Heart left ventricle (tissue), 13 donors: ENCODE data around the gene SIN3B.

ENCODE experiments used
- POLR2A ChIP-seq, 2 donors: fragments of 450-650 bp; IDR thresholded peaks; one replicate each; pipeline ENCODE4 v1.6.1; 2017; ENCODE audit warnings: antibody characterized with exemption in 2 of 2, mild to moderate bottlenecking in 2 of 2, moderate library complexity in 2 of 2
- TF ChIP-seq, protein P1 (sequence below), 12 donors: fragments of 200-600 bp; sonication (generic) in 4 of 12; IDR thresholded peaks; one replicate each; pipeline versions ENCODE4 v1.5.0 to v1.8.0; 2018 to 2022; ENCODE audit warnings: antibody characterized with exemption in 12 of 12, mild to moderate bottlenecking in 5 of 12
- donor health status: ischemic (EF 13 %, LVEDD 7.1; RV severe dilation, severe dysfunction).
- donor health status: DM: no; HTN: yes; CAD: no.
- donor health status: DM: no; HTN: no; CAD: no.
- donor health status: ischemic (EF 25% LVEDD 6.9; RV normal size, moderate dysfunction).
- donor health status: ischemic (EF 25% LVEDD 5.7; RV mildly dilated, moderate dysfunction).
- donor health status: ischemic (EF 35%, LVEDD 5.7; RV mildly dilated, moderate dysfunction).
- donor health status: nonischemic (EF 11% LVEDD 7.7; RV severe dilation, severe dysfunction).
- donor health status: DM: yes; HTN: yes; CAD: no.
- donor health status: PGD.
- donor health status: ischemic (EF 29% LVEDD 5.4; RV normal size, mild dysfunction).
- donor health status: nonischemic (EF 23%, LVEDD 6.1; RV moderate dilation, normal function).

DNA sequence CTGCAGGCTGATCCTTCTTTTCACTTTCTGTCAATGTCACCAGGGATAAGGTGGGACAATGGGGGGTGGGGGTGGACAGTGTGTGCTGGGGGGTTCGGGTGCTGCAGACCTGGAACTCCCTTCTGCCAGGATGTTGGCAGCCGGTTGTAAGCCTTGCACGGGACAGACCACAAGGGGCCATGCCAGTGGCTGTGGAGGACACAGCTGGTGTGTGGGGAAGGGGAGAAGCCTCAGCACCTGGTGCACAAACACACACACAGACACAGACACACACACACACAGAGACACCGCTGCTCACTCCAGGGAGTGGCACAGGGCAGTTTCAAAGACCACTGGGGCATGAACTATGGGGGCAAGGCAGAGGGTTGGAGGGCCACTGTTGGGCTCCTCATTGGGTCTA is 63.2 kb downstream of the SIN3B start:
- TF ChIP-seq, protein P1, sequence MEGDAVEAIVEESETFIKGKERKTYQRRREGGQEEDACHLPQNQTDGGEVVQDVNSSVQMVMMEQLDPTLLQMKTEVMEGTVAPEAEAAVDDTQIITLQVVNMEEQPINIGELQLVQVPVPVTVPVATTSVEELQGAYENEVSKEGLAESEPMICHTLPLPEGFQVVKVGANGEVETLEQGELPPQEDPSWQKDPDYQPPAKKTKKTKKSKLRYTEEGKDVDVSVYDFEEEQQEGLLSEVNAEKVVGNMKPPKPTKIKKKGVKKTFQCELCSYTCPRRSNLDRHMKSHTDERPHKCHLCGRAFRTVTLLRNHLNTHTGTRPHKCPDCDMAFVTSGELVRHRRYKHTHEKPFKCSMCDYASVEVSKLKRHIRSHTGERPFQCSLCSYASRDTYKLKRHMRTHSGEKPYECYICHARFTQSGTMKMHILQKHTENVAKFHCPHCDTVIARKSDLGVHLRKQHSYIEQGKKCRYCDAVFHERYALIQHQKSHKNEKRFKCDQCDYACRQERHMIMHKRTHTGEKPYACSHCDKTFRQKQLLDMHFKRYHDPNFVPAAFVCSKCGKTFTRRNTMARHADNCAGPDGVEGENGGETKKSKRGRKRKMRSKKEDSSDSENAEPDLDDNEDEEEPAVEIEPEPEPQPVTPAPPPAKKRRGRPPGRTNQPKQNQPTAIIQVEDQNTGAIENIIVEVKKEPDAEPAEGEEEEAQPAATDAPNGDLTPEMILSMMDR (IDR thresholded peaks at IDR 0.05), result no peak
- TF ChIP-seq POLR2A (IDR thresholded peaks at IDR 0.05), result no peak
